ENCODE data around the gene HLA-DRB5.

- TF ChIP-seq CTCF (IDR thresholded peaks at IDR 0.05; ENCODE audit: low read depth, low read length, poor library complexity, severe bottlenecking) (no peak), EZH2phosphoT487 (IDR thresholded peaks at IDR 0.05; ENCODE audit: borderline replicate concordance, low read length) (no peak)
Observed at GRCh38 chr6:32517654-32518445, 12.2 kb downstream of the HLA-DRB5 start.
